ENCODE data around the gene DOP1B. TPM values are rescaled to one million over a fixed set of nuclear protein-coding genes. Genes with fewer than 3 reads are reported as not detected.

Gene DOP1B
- total RNA-seq, 2 donors from 2014 or later = 14.6 to 20.6 TPM

GRCh38 chr21:36156339-36156814 is 247 bp upstream of the DOP1B start:
- Histone ChIP-seq H3K36me3 (no peaks in the 10 kb centered on the region), H3K27me3 (replicated peaks; ENCODE audit: insufficient read depth) (no peaks in the 10 kb centered on the region), H3K4me1 (ENCODE audit: control insufficient read depth in 1 of 2, low read depth in 2 of 2) (peaks cover 5 to 15% of the 10 kb centered on the region in 2 donors), H3K9me3 (no peaks in the 10 kb centered on the region), H3K27ac (peak overlapping the region; percentile 45 to 57), H3K4me3 (peak overlapping the region; percentile 82)
- peak; percentile 97 for DNase-seq (ENCODE audit: low spot score)
- ATAC-seq (ENCODE audit: insufficient number of reproducible peaks, low FRiP score, low read depth) = peak; percentile 91
- TF ChIP-seq, protein P1, sequence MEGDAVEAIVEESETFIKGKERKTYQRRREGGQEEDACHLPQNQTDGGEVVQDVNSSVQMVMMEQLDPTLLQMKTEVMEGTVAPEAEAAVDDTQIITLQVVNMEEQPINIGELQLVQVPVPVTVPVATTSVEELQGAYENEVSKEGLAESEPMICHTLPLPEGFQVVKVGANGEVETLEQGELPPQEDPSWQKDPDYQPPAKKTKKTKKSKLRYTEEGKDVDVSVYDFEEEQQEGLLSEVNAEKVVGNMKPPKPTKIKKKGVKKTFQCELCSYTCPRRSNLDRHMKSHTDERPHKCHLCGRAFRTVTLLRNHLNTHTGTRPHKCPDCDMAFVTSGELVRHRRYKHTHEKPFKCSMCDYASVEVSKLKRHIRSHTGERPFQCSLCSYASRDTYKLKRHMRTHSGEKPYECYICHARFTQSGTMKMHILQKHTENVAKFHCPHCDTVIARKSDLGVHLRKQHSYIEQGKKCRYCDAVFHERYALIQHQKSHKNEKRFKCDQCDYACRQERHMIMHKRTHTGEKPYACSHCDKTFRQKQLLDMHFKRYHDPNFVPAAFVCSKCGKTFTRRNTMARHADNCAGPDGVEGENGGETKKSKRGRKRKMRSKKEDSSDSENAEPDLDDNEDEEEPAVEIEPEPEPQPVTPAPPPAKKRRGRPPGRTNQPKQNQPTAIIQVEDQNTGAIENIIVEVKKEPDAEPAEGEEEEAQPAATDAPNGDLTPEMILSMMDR (IDR thresholded peaks at IDR 0.05) = no peak

DNA sequence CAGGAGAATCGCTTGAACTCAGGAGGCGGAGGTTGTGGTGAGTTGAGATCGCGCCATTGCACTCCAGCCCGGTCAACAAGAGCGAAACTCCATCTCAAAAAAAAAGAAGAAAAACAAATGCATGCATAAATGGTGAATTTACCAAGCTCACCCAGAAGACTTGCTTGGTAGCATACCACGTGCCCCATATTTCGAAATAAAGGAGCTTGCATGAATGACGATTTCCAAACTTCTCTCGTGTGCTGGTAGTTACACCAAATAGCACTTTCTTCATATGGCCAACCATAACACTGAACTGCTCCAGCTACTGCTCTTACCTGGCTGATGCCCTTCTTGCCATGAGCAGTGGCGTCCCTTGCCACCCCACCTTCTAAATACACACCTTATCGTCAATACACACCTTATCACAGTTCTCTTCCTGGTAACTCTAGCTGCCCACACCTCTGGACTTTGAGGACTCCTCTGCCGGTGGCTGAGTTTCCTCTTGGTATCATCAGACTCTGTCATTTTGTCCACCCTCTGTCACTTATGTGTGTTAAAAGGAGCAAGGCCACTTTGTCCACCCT is 2.8 kb downstream of the DOP1B start:
- no peak overlapping the region for H3K4me3 ChIP-seq
- peaks cover 5 to 15% of the 10 kb centered on the region in 2 donors for H3K4me1 ChIP-seq (ENCODE audit: control insufficient read depth in 1 of 2, low read depth in 2 of 2)
- TF ChIP-seq, protein P1 (IDR thresholded peaks at IDR 0.05) = no peak
- no peak for DNase-seq (ENCODE audit: low spot score)
- H3K27ac ChIP-seq = no peak overlapping the region
- no peaks in the 10 kb centered on the region for H3K27me3 ChIP-seq (replicated peaks; ENCODE audit: insufficient read depth)
- H3K9me3 ChIP-seq = no peaks in the 10 kb centered on the region
- no peaks in the 10 kb centered on the region for H3K36me3 ChIP-seq
- no peak for ATAC-seq (ENCODE audit: insufficient number of reproducible peaks, low FRiP score, low read depth)

- Histone ChIP-seq H3K27me3 (replicated peaks; ENCODE audit: insufficient read depth) (no peaks in the 10 kb centered on the region), H3K9me3 (no peaks in the 10 kb centered on the region), H3K36me3 (no peaks in the 10 kb centered on the region), H3K27ac (no peak overlapping the region), H3K4me1 (ENCODE audit: control insufficient read depth in 1 of 2, low read depth in 2 of 2) (peaks cover under 1 to 7% of the 10 kb centered on the region in 2 donors), H3K4me3 (no peak overlapping the region)
- no peak for ATAC-seq (ENCODE audit: insufficient number of reproducible peaks, low FRiP score, low read depth)
- TF ChIP-seq, protein P1 (IDR thresholded peaks at IDR 0.05) = no peak
- no peak for DNase-seq (ENCODE audit: low spot score)
Measured at GRCh38 chr21:36160850-36161178, 4.2 kb downstream of the DOP1B start.

- TF ChIP-seq, protein P1 (IDR thresholded peaks at IDR 0.05) = no peak
- ATAC-seq (ENCODE audit: insufficient number of reproducible peaks, low FRiP score, low read depth) (no peak), DNase-seq (ENCODE audit: low spot score) (no peak)
- H3K36me3 ChIP-seq = peaks cover 5% of the 10 kb centered on the region
- H3K4me1 ChIP-seq (ENCODE audit: control insufficient read depth in 1 of 2, low read depth in 2 of 2) = peaks cover 0 to under 1% of the 10 kb centered on the region in 2 donors
- no peaks in the 10 kb centered on the region for H3K9me3 ChIP-seq
- no peaks in the 10 kb centered on the region for H3K27me3 ChIP-seq (replicated peaks; ENCODE audit: insufficient read depth)
- H3K27ac ChIP-seq = no peak overlapping the region
- no peak overlapping the region for H3K4me3 ChIP-seq
Measured at GRCh38 chr21:36162631-36163030, 6.0 kb downstream of the DOP1B start.

GRCh38 chr21:36163750-36164741 is 7.4 kb downstream of the DOP1B start:
- no peaks in the 10 kb centered on the region for H3K27me3 ChIP-seq (replicated peaks; ENCODE audit: insufficient read depth)
- TF ChIP-seq, protein P1 (IDR thresholded peaks at IDR 0.05) = no peak
- H3K36me3 ChIP-seq = peaks cover 7% of the 10 kb centered on the region
- ATAC-seq (ENCODE audit: insufficient number of reproducible peaks, low FRiP score, low read depth) (no peak), DNase-seq (ENCODE audit: low spot score) (no peak)
- no peak overlapping the region for H3K27ac ChIP-seq
- no peaks in the 10 kb centered on the region for H3K9me3 ChIP-seq
- no peaks in the 10 kb centered on the region for H3K4me1 ChIP-seq (ENCODE audit: control insufficient read depth in 1 of 2, low read depth in 2 of 2)
- no peak overlapping the region for H3K4me3 ChIP-seq
